Adrenal gland (tissue), 12 donors: ENCODE results near the gene GPR161. TPM values are rescaled to one million over a fixed set of nuclear protein-coding genes. Genes with fewer than 3 reads are reported as not detected.

Experiments used
- DNase-seq, 7 donors: peaks; one replicate each; pipeline ENCODE4 v3.0.0-alpha.2; 2019 to 2020
- H3K27ac ChIP-seq, 5 donors: fragments of 200-600 bp; sonication (generic) in 4 of 5; 1 replicate in 3 of 5; 2 replicates in 2 of 5; pipeline versions ENCODE4 v1.5.1 to v1.8.0; 2016 to 2020; ENCODE audit warnings: mild to moderate bottlenecking in 1 of 5
- H3K27me3 ChIP-seq: fragments of 200-600 bp; 2 replicates; pipeline ENCODE4 v1.8.0; 2021
- H3K36me3 ChIP-seq, 2 donors: fragments of 200-600 bp; replicated peaks in 1 of 2; 1 replicate in 1 of 2; 2 replicates in 1 of 2; pipeline versions ENCODE4 v1.5.1 to v1.8.0; 2018 to 2022
- H3K4me1 ChIP-seq, 2 donors: fragments of 200-600 bp; replicated peaks in 1 of 2; 1 replicate in 1 of 2; 2 replicates in 1 of 2; pipeline versions ENCODE4 v1.5.1 to v1.8.0; 2018 to 2021
- H3K4me3 ChIP-seq, 4 donors: fragments of 200-600 bp; sonication (generic) in 3 of 4; one replicate each; pipeline ENCODE4 v1.5.1; 2016 to 2018
- H3K9me3 ChIP-seq, 3 donors: fragments of 200-600 bp; sonication (generic) in 1 of 3; replicated peaks in 1 of 3; 1 replicate in 2 of 3; 2 replicates in 1 of 3; pipeline versions ENCODE4 v1.5.1 to v1.8.0; 2016 to 2021
- POLR2A ChIP-seq, 2 donors: fragments of 450-650 bp; IDR thresholded peaks; one replicate each; pipeline ENCODE4 v1.6.1; 2017; ENCODE audit warnings: antibody characterized with exemption in 2 of 2, mild to moderate bottlenecking in 2 of 2, moderate library complexity in 1 of 2
- WGBS, 4 donors: extraction: QIAGEN DNeasy Blood & Tissue Kit in 2 of 4; methylation state at CpG; one replicate each; pipeline versions ENCODE4 v1.1.5 to v1.1.7; 2013 to 2017; 5-methylcytosine and 5-hydroxymethylcytosine counted together
- intact Hi-C, 2 donors: fragments of 100-400 bp; cut with DNase I; formaldehyde crosslinking; loops; one replicate each; pipeline versions ENCODE4 v1.14.1 to v1.15.0; 2022 to 2023
- polyA plus RNA-seq, 3 donors: library from polyadenylated mRNA; stranded (reverse); fragments of 200-250 nt in 2 of 3; fragments of 350-450 nt in 1 of 3; fragmentation: Illumina TruSeq in 1 of 3; extraction: RNeasy Lipid Tissue Mini Kit (QIAGEN cat#74804) in 1 of 3; gene quantifications; one replicate each; pipeline ENCODE4 v1.2.3, GENCODE V29; 2013 to 2014
- total RNA-seq, 9 donors: library from RNA; depleted of rRNA in 4 of 9; stranded (reverse); fragments of >200 nt in 4 of 9; fragments of 120-200 nt in 1 of 9; fragmentation: NEBNext Ultra II Directional in 1 of 9; extraction: Animal tissue kit (Norgen Biotek cat#: 25700) in 1 of 9; gene quantifications; one replicate each; pipeline versions ENCODE4 v1.1.0 to v1.2.4, GENCODE V29; 2013 to 2023
- TF ChIP-seq, protein P1 (sequence below), 6 experiments: fragments of 450-650 bp in 4 of 6; fragments of 200-600 bp in 2 of 6; sonication (generic) in 1 of 6; IDR thresholded peaks; 1 replicate in 5 of 6; 2 replicates in 1 of 6; pipeline versions ENCODE4 v1.5.1 to v1.8.0; 2016 to 2021; ENCODE audit warnings: antibody characterized with exemption in 6 of 6, mild to moderate bottlenecking in 2 of 6, moderate library complexity in 1 of 6
- donor health status: healthy with polysubstance abuse.
- donor health status: Bipolar disorder and iron deficiency.
- donor health status: DM: yes; HTN: yes; CAD: no.
- donor health status: DM: no; HTN: no; CAD: no.
- donor health status: DM: no; HTN: no; CAD: no.
- donor health status: DM: yes; HTN: yes; CAD: no.

Gene GPR161
- total and polyA plus RNA-seq, 12 donors: 0.75 to 4.8 (median 2.9) TPM

DNA sequence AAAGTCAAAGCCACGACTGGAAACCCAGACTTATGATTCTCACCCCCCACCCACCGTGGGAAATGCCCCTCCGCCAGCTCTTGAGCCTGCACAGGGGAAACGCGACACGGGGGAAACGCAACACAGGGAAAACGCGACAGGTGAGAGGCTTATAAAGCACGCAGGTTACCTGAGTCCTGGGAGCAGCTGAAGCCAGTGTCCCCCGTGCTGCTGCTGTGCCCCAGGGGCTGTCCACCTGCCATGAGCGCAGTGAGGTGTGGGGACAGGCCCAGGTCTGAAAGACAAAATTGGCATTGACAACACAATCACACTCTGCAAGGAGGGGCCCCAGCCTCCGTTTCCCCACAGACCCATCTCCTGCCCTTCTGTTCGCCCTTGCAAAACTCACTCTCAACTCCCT is 46.3 kb downstream of the GPR161 start:
- no peak overlapping the region for H3K27ac ChIP-seq
- H3K4me3 ChIP-seq: no peak overlapping the region
- peaks cover 0 to 9% of the 10 kb centered on the region in 2 donors for H3K4me1 ChIP-seq
- 93 to 97% (median 95%) methylated on average over 13 to 14 of the region's 14 CpGs for WGBS, 4 donors
- TF ChIP-seq, protein P1, sequence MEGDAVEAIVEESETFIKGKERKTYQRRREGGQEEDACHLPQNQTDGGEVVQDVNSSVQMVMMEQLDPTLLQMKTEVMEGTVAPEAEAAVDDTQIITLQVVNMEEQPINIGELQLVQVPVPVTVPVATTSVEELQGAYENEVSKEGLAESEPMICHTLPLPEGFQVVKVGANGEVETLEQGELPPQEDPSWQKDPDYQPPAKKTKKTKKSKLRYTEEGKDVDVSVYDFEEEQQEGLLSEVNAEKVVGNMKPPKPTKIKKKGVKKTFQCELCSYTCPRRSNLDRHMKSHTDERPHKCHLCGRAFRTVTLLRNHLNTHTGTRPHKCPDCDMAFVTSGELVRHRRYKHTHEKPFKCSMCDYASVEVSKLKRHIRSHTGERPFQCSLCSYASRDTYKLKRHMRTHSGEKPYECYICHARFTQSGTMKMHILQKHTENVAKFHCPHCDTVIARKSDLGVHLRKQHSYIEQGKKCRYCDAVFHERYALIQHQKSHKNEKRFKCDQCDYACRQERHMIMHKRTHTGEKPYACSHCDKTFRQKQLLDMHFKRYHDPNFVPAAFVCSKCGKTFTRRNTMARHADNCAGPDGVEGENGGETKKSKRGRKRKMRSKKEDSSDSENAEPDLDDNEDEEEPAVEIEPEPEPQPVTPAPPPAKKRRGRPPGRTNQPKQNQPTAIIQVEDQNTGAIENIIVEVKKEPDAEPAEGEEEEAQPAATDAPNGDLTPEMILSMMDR (IDR thresholded peaks at IDR 0.05): no peak
- no peak for TF ChIP-seq POLR2A (IDR thresholded peaks at IDR 0.05)
- H3K9me3 ChIP-seq: no peaks in the 10 kb centered on the region
- intact Hi-C loops: no loop called here
- DNase-seq: no peak
- no peaks in the 10 kb centered on the region for H3K27me3 ChIP-seq
- H3K36me3 ChIP-seq: no peaks in the 10 kb centered on the region

DNA sequence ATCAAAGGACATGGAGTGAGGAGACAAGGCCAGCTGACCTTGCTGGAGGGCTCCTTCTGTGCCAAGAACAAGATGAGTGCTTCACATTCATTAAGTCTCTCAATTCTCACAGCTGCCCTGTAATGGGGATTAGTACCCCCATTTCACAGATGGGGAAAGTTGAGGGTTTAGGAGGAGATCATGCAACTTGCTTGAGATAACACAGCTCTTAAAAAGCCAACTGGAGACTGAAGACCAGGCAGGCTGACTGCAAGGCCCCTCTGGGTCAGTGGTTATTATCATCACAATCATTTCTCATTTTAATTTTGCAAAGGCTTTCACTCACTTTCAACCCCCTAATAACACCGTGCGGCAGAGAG is 46.8 kb downstream of the GPR161 start:
- WGBS, 4 donors: 89 to 96% (median 93%) methylated on average over 2 of the region's 2 CpGs
- Histone ChIP-seq H3K9me3 (no peaks in the 10 kb centered on the region), H3K4me1 (peaks cover 0 to 13% of the 10 kb centered on the region in 2 donors), H3K27me3 (no peaks in the 10 kb centered on the region), H3K4me3 (no peak overlapping the region), H3K36me3 (no peaks in the 10 kb centered on the region), H3K27ac (no peak overlapping the region)
- TF ChIP-seq POLR2A (IDR thresholded peaks at IDR 0.05): no peak
- TF ChIP-seq, protein P1 (IDR thresholded peaks at IDR 0.05): no peak
- intact Hi-C loops: loop anchor here in 1 of 2 donors (10.0 kb wide), 2 partner anchors 55 to 365 kb away; partner anchors contain the start of gene MPZL1
- no peak for DNase-seq

DNA sequence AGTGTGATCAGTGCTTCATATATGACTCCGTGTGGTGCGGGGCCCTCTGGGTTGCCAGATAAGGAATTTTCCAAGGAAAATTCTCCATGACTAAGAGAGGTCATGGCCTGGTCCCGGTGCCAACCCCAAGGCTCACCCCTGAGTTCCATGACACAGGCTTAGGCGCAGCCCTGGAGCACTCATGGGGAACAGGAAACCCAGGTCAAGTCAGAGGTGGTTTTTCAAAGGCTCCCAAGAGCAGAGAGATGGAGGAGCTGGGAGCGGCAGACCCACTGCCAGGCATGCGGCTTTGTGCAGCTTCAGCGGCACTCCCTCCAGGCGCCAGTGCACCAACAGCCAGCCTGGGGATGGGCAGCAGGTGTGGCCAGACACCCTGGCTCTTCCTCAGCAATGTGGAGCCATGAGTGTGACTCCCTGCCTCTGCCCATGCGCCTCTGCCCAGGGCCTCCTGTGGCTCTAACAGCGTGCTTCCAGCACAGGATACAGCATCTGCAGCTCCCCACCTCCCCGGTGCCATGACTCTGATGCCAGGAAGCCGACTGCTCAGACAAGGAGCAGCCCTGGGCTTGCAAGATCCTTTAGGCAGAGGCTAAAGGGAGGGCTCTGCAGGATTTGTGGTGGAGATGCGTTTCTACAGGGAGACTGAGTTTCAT is 47.3 kb downstream of the GPR161 start:
- intact Hi-C loops: loop anchor here in 1 of 2 donors (10.0 kb wide), 2 partner anchors 55 to 365 kb away; partner anchors contain the start of gene MPZL1
- H3K36me3 ChIP-seq: no peaks in the 10 kb centered on the region
- 73 to 78% (median 76%) methylated on average over 7 to 13 of the region's 13 CpGs for WGBS, 4 donors
- H3K27me3 ChIP-seq: no peaks in the 10 kb centered on the region
- H3K4me3 ChIP-seq: no peak overlapping the region
- no peak overlapping the region for H3K27ac ChIP-seq
- peak in 3 of 7 donors; percentile 19 to 30 (median 29) for DNase-seq
- H3K4me1 ChIP-seq: peaks cover 0 to 18% of the 10 kb centered on the region in 2 donors
- TF ChIP-seq, protein P1 (IDR thresholded peaks at IDR 0.05): no peak
- H3K9me3 ChIP-seq: no peaks in the 10 kb centered on the region

DNA sequence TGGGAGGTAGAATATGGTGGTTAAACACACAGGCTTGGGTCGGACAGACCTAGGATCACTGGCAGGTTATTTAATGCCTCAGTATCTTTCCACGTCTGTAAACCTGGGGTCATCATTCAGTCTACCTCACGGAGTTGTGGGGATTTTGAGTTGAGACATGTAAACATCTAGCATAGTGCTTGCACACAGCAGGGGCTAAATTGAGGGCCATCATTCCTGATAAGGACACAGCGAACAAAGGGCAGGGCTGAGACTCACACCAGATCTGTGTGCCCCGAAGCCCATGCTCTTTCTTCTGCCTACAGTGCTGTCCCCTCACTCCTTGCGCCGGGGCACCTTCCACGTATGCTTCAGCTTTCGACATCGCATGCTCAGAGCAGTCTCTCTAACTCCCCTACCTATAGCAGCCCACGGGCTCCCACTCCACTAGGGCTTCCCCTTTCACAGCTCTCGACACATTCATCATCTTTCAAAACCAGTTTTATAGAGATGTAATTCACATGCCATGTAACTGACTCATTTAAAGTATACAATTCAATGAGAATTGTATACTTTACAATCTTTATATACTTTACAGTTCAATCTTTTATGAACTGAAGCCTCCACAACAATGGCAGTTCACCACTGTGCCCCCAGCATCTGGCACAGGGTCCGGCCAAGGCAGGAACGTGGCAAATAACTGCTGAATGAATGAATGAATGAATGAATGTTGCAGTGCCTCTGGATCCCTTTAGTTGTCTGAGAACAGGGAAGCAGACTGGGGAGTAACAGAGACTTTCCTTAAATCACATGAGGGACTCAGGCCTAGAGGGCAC is 48.0 kb downstream of the GPR161 start:
- peaks cover 0 to 18% of the 10 kb centered on the region in 2 donors for H3K4me1 ChIP-seq
- no peak overlapping the region for H3K27ac ChIP-seq
- H3K27me3 ChIP-seq: no peaks in the 10 kb centered on the region
- H3K9me3 ChIP-seq: no peaks in the 10 kb centered on the region
- DNase-seq: no peak
- no peak overlapping the region for H3K4me3 ChIP-seq
- intact Hi-C loops: loop anchor here in 1 of 2 donors (10.0 kb wide), 2 partner anchors 56 to 364 kb away; partner anchors contain the start of gene MPZL1
- WGBS, 4 donors: 91 to 97% (median 94%) methylated on average over 14 of the region's 14 CpGs
- TF ChIP-seq, protein P1 (IDR thresholded peaks at IDR 0.05): no peak
- no peak for TF ChIP-seq POLR2A (IDR thresholded peaks at IDR 0.05)
- H3K36me3 ChIP-seq: no peaks in the 10 kb centered on the region
